NAMALWA (cell line): ENCODE data around the gene ILKAP.

ENCODE experiments used
- DNase-seq: peaks from one replicate; pipeline ENCODE4 v3.0.0-alpha.2; 2015; ENCODE audit warnings: low spot score

ILKAP gene

GRCh38 chr2:238166391-238167343, 36.8 kb downstream of the ILKAP start:
- DNase-seq, result no peak

- no peak for DNase-seq
These were observed 38.1 kb downstream of the ILKAP start for GRCh38 chr2:238165288-238165921.

GRCh38 chr2:238164906-238165287, 38.6 kb downstream of the ILKAP start:
- DNase-seq, result no peak

GRCh38 chr2:238163481-238164198, 39.9 kb downstream of the ILKAP start:
- no peak for DNase-seq

GRCh38 chr2:238162846-238163441, 40.6 kb downstream of the ILKAP start:
- no peak for DNase-seq

GRCh38 chr2:238162251-238162845, 41.1 kb downstream of the ILKAP start:
- no peak for DNase-seq

GRCh38 chr2:238161291-238162051, 42.0 kb downstream of the ILKAP start:
- DNase-seq, result no peak

GRCh38 chr2:238160206-238161129, 43.0 kb downstream of the ILKAP start:
- peak; percentile 66 for DNase-seq

GRCh38 chr2:238159661-238160205, 43.8 kb downstream of the ILKAP start:
- no peak for DNase-seq

GRCh38 chr2:238159071-238159539, 44.4 kb downstream of the ILKAP start:
- peak; percentile 45 for DNase-seq

GRCh38 chr2:238158509-238159070, 44.9 kb downstream of the ILKAP start, which contains the start of gene ERFE:
Gene ERFE, plus strand, starts transcription at chr2:238158970. Its CDS starts 38 bp downstream, at chr2:238159008.
- DNase-seq, result peak; percentile 68

GRCh38 chr2:238158018-238158508, 45.4 kb downstream of the ILKAP start:
- no peak for DNase-seq

GRCh38 chr2:238157506-238158017, 45.9 kb downstream of the ILKAP start:
- no peak for DNase-seq

- DNase-seq, result no peak
These were observed 47.5 kb downstream of the ILKAP start for GRCh38 chr2:238155761-238156694.

GRCh38 chr2:238155051-238155760, 48.3 kb downstream of the ILKAP start:
- no peak for DNase-seq

GRCh38 chr2:238154570-238154969, 48.9 kb downstream of the ILKAP start:
- DNase-seq, result no peak
